CD4-positive, alpha-beta T cell treated with Interferon alpha-2 for 1 hour (primary cell): Measurements from ENCODE around the gene DNM3.
A peak's percentile ranks its signal among the peaks of the same experiment; 100 is the strongest.
"Not testable (repeated sequence)": the region's sequence is repeated elsewhere in the genome, so short reads cannot be mapped to it uniquely, and the experiment has no call there.

ENCODE experiments used
- DNase-seq, 2 donors: peaks; one replicate each; pipeline ENCODE4 v3.0.0-alpha.2; 2020 to 2022

DNM3 gene

GRCh38 chr1:172401892-172402291 lies 560.6 kb downstream of the DNM3 start:
- DNase-seq: no peak

- no peak for DNase-seq
Observed at GRCh38 chr1:172402878-172403569, 561.7 kb downstream of the DNM3 start.

- no peak for DNase-seq
Observed at GRCh38 chr1:172404121-172404520, 562.8 kb downstream of the DNM3 start.

- DNase-seq: no peak
Observed at GRCh38 chr1:172405912-172406311, 564.6 kb downstream of the DNM3 start.

GRCh38 chr1:172406968-172407367 lies 565.7 kb downstream of the DNM3 start:
- no peak for DNase-seq

GRCh38 chr1:172408958-172409357 lies 567.7 kb downstream of the DNM3 start:
- DNase-seq: no peak

- no peak for DNase-seq
Observed at GRCh38 chr1:172410027-172410426, 568.7 kb downstream of the DNM3 start.

GRCh38 chr1:172411791-172412338 lies 570.6 kb downstream of the DNM3 start:
- DNase-seq: no peak

- DNase-seq: no peak
Observed at GRCh38 chr1:172414331-172414730, 573.0 kb downstream of the DNM3 start.

- no peak for DNase-seq
Observed at GRCh38 chr1:172416496-172417035, 575.3 kb downstream of the DNM3 start.

- no peak for DNase-seq
Observed at GRCh38 chr1:172417557-172417956, 576.3 kb downstream of the DNM3 start.

GRCh38 chr1:172420385-172420784 lies 579.1 kb downstream of the DNM3 start, which contains the start of gene C1orf105:
C1orf105 (plus strand) TSS chr1:172420685; CDS start chr1:172420886, 201 bp downstream.
- DNase-seq: no peak

GRCh38 chr1:172421974-172422604 lies 580.8 kb downstream of the DNM3 start:
- DNase-seq: no peak

- DNase-seq: no peak
Observed at GRCh38 chr1:172423336-172423735, 582.0 kb downstream of the DNM3 start.

GRCh38 chr1:172425339-172425738 lies 584.0 kb downstream of the DNM3 start:
- DNase-seq: no peak

- DNase-seq: peak in 1 of 2 donors; percentile 42
Observed at GRCh38 chr1:172427191-172427590, 585.9 kb downstream of the DNM3 start.

GRCh38 chr1:172429331-172430127 lies 588.2 kb downstream of the DNM3 start:
- DNase-seq: peak; percentile 37 to 74

- no peak for DNase-seq
Observed at GRCh38 chr1:172430128-172430454, 588.8 kb downstream of the DNM3 start.

- no peak for DNase-seq
Observed at GRCh38 chr1:172431204-172431603, 589.9 kb downstream of the DNM3 start.

- DNase-seq: peak; percentile 7 to 27
Observed at GRCh38 chr1:172431721-172432192, 590.5 kb downstream of the DNM3 start.

GRCh38 chr1:172437183-172437582 lies 595.9 kb downstream of the DNM3 start:
- DNase-seq: not testable (repeated sequence)

GRCh38 chr1:172442404-172442803 lies 601.1 kb downstream of the DNM3 start:
- DNase-seq: no peak
